ENCODE data around the gene AKTIP. TPM values are rescaled to one million over a fixed set of nuclear protein-coding genes. Genes with fewer than 3 reads are reported as not detected.

AKTIP gene
- total and polyA plus RNA-seq, 9 of the 15 experiments (the other 6 are each of a cell fraction or from before 2014, with no cell fraction given): 3.0 to 10.7 (median 4.4) TPM

- no peak for TF ChIP-seq RAD21 (CRISPR knock-in tag; conservative IDR thresholded peaks at IDR 0.05 in 1 of 2, IDR thresholded peaks at IDR 0.05 in 1 of 2)
- TF ChIP-seq, protein P1, sequence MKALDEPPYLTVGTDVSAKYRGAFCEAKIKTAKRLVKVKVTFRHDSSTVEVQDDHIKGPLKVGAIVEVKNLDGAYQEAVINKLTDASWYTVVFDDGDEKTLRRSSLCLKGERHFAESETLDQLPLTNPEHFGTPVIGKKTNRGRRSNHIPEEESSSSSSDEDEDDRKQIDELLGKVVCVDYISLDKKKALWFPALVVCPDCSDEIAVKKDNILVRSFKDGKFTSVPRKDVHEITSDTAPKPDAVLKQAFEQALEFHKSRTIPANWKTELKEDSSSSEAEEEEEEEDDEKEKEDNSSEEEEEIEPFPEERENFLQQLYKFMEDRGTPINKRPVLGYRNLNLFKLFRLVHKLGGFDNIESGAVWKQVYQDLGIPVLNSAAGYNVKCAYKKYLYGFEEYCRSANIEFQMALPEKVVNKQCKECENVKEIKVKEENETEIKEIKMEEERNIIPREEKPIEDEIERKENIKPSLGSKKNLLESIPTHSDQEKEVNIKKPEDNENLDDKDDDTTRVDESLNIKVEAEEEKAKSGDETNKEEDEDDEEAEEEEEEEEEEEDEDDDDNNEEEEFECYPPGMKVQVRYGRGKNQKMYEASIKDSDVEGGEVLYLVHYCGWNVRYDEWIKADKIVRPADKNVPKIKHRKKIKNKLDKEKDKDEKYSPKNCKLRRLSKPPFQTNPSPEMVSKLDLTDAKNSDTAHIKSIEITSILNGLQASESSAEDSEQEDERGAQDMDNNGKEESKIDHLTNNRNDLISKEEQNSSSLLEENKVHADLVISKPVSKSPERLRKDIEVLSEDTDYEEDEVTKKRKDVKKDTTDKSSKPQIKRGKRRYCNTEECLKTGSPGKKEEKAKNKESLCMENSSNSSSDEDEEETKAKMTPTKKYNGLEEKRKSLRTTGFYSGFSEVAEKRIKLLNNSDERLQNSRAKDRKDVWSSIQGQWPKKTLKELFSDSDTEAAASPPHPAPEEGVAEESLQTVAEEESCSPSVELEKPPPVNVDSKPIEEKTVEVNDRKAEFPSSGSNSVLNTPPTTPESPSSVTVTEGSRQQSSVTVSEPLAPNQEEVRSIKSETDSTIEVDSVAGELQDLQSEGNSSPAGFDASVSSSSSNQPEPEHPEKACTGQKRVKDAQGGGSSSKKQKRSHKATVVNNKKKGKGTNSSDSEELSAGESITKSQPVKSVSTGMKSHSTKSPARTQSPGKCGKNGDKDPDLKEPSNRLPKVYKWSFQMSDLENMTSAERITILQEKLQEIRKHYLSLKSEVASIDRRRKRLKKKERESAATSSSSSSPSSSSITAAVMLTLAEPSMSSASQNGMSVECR (CRISPR knock-in tag; IDR thresholded peaks at IDR 0.05): no peak
Observed at GRCh38 chr16:53484542-53484941, 18.5 kb downstream of the AKTIP start (continued).

DNA sequence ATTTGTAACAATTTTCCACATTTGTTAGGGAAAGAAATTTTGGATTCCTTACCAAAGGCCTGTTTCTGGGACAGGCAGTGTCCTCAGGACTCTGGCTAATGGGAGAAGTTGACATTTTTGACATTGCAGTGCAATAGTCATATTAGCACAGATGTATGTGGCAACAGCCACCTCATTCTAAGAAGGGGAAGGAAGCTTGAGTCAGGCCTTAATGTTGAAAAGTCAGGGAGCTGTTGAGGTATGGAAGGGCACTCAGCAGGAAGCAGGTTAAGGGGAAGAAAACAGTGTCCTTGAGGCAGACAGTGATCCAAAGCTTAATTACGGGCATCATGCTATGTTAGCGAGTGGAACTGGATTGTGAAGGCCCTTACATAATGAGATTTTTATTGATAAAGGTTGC is 20.9 kb downstream of the AKTIP start:
- no peak overlapping the region for H2AFZ ChIP-seq (ENCODE audit: low read depth, low read length)
- DNase-seq (ENCODE audit: extremely low read depth in 1 of 4, low spot score in 3 of 4) (no peak), FAIRE-seq (no peak), ATAC-seq (no peak)
- no TSS peak for BruUV-seq (replicated peaks)
- H3K27ac ChIP-seq (ENCODE audit: extremely low read depth, low read depth, low read length): no peak overlapping the region; the same call in 2 of the 3 replicates
- no peaks in the 10 kb centered on the region for H3K4me1 ChIP-seq (replicated peaks in 1 of 2; ENCODE audit: control insufficient read depth in 2 of 2, insufficient read depth in 2 of 2, low read length in 2 of 2)
- TF ChIP-seq MTA1 (IDR thresholded peaks at IDR 0.05; ENCODE audit: borderline replicate concordance) (no peak), FOXP1 (CRISPR knock-in tag; IDR thresholded peaks at IDR 0.05) (no peak), ZNF431 (CRISPR knock-in tag; IDR thresholded peaks at IDR 0.05) (no peak), MITF (IDR thresholded peaks at IDR 0.05) (no peak)
- TF ChIP-seq, protein P2, sequence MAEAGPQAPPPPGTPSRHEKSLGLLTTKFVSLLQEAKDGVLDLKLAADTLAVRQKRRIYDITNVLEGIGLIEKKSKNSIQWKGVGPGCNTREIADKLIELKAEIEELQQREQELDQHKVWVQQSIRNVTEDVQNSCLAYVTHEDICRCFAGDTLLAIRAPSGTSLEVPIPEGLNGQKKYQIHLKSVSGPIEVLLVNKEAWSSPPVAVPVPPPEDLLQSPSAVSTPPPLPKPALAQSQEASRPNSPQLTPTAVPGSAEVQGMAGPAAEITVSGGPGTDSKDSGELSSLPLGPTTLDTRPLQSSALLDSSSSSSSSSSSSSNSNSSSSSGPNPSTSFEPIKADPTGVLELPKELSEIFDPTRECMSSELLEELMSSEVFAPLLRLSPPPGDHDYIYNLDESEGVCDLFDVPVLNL (CRISPR knock-in tag; IDR thresholded peaks at IDR 0.05; ENCODE audit: low read depth): no peak
- TF ChIP-seq, protein P3, sequence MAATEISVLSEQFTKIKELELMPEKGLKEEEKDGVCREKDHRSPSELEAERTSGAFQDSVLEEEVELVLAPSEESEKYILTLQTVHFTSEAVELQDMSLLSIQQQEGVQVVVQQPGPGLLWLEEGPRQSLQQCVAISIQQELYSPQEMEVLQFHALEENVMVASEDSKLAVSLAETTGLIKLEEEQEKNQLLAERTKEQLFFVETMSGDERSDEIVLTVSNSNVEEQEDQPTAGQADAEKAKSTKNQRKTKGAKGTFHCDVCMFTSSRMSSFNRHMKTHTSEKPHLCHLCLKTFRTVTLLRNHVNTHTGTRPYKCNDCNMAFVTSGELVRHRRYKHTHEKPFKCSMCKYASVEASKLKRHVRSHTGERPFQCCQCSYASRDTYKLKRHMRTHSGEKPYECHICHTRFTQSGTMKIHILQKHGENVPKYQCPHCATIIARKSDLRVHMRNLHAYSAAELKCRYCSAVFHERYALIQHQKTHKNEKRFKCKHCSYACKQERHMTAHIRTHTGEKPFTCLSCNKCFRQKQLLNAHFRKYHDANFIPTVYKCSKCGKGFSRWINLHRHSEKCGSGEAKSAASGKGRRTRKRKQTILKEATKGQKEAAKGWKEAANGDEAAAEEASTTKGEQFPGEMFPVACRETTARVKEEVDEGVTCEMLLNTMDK (IDR thresholded peaks at IDR 0.05; ENCODE audit: borderline replicate concordance, insufficient read depth, low read depth, low read length, poor library complexity, severe bottlenecking): no peak
- H3K36me3 ChIP-seq (ENCODE audit: control insufficient read depth, insufficient read depth, low read length): peaks cover 69% of the 10 kb centered on the region
- intact Hi-C loops (cut with micrococcal nuclease) (no loop called here), in situ Hi-C loops (cut with MboI) (no loop called here)
- H3K27me3 ChIP-seq (ENCODE audit: control insufficient read depth in 2 of 2, insufficient read depth in 2 of 2, low read length in 2 of 2): no peaks in the 10 kb centered on the region
- H3K79me2 ChIP-seq (ENCODE audit: control insufficient read depth, insufficient read depth, low read length): no peaks in the 10 kb centered on the region
- H3K9ac ChIP-seq (ENCODE audit: insufficient read depth in 1 of 2, low read depth in 2 of 2, low read length in 2 of 2): no peak overlapping the region
- H3K9me1 ChIP-seq (ENCODE audit: control insufficient read depth, insufficient read depth, low read length): no peaks in the 10 kb centered on the region
- 91% methylated on average over 2 of the region's 2 CpGs for WGBS (ENCODE audit: insufficient coverage, low coverage, missing lambda C conversion rate)
- no peak overlapping the region for H3K4me2 ChIP-seq (ENCODE audit: insufficient read depth, low read length)
- H3K9me3 ChIP-seq (replicated peaks; ENCODE audit: control insufficient read depth, insufficient read depth, low read depth, low read length): no peaks in the 10 kb centered on the region; the same call in 1 of the 2 replicates
- ChIA-PET POLR2A (no interaction called here), CTCF (ENCODE audit: low intra/inter-chr PET ratio) (no interaction called here)
- H4K20me1 ChIP-seq (replicated peaks; ENCODE audit: control insufficient read depth, insufficient read depth, low read length): no peaks in the 10 kb centered on the region
- no peak overlapping the region for H3K4me3 ChIP-seq
